Cardiac fibroblast (primary cell): ENCODE measurements around the gene ABCC3.

Experiments used
- DNase-seq, 2 donors: peaks; one replicate each; pipeline versions ENCODE4 v3.0.0 to v3.0.0-alpha.2; 2010; ENCODE audit warnings: low read depth in 2 of 2
- H3K4me3 ChIP-seq, 2 donors: replicated peaks in 1 of 2; 1 replicate in 1 of 2; 2 replicates in 1 of 2; pipeline ENCODE4 v1.5.1; 2011; ENCODE audit warnings: low read depth in 2 of 2, low read length in 2 of 2, mild to moderate bottlenecking in 2 of 2, moderate library complexity in 1 of 2
- CTCF ChIP-seq: IDR thresholded peaks from one replicate; pipeline ENCODE4 v1.5.1; 2011; ENCODE audit warnings: low read depth, mild to moderate bottlenecking, low read length, inconsistent platforms

The ABCC3 gene

GRCh38 chr17:50636804-50637195 lies 2.1 kb downstream of the ABCC3 start:
- no peak for DNase-seq
- no peak overlapping the region for H3K4me3 ChIP-seq
- TF ChIP-seq CTCF, result no peak

GRCh38 chr17:50637829-50638605 lies 3.3 kb downstream of the ABCC3 start:
- no peak overlapping the region for H3K4me3 ChIP-seq
- TF ChIP-seq CTCF, result no peak
- no peak for DNase-seq

GRCh38 chr17:50638606-50638965 lies 3.9 kb downstream of the ABCC3 start:
- peak; percentile 49 to 80 for DNase-seq
- no peak overlapping the region for H3K4me3 ChIP-seq
- TF ChIP-seq CTCF, result no peak

- DNase-seq, result peak; percentile 99
- no peak for TF ChIP-seq CTCF
- no peak overlapping the region for H3K4me3 ChIP-seq
These were observed 4.5 kb downstream of the ABCC3 start for GRCh38 chr17:50638966-50639713.

GRCh38 chr17:50640686-50641351 lies 6.1 kb downstream of the ABCC3 start:
- TF ChIP-seq CTCF, result no peak
- peak; percentile 42 to 46 for DNase-seq
- H3K4me3 ChIP-seq, result no peak overlapping the region

GRCh38 chr17:50641357-50641756 lies 6.7 kb downstream of the ABCC3 start:
- TF ChIP-seq CTCF, result no peak
- no peak for DNase-seq
- H3K4me3 ChIP-seq, result no peak overlapping the region
